AG10803 (cell line): ENCODE results near the gene MEOX1.
"Not testable (repeated sequence)": the region's sequence is repeated elsewhere in the genome, so short reads cannot be mapped to it uniquely, and the experiment has no call there.

Experiments used
- DNase-seq: peaks from one replicate; pipeline ENCODE4 v3.0.0; 2010; ENCODE audit warnings: low read depth
- H3K4me3 ChIP-seq: 2 replicates; pipeline ENCODE4 v1.5.1; 2011; ENCODE audit warnings: mild to moderate bottlenecking, low read length, control low read depth
- TF ChIP-seq, protein P1 (sequence below): conservative IDR thresholded peaks from 2 replicates; pipeline ENCODE4 v1.5.1; 2011; ENCODE audit warnings: mild to moderate bottlenecking, low read length, control low read depth, inconsistent platforms

MEOX1 gene

DNA sequence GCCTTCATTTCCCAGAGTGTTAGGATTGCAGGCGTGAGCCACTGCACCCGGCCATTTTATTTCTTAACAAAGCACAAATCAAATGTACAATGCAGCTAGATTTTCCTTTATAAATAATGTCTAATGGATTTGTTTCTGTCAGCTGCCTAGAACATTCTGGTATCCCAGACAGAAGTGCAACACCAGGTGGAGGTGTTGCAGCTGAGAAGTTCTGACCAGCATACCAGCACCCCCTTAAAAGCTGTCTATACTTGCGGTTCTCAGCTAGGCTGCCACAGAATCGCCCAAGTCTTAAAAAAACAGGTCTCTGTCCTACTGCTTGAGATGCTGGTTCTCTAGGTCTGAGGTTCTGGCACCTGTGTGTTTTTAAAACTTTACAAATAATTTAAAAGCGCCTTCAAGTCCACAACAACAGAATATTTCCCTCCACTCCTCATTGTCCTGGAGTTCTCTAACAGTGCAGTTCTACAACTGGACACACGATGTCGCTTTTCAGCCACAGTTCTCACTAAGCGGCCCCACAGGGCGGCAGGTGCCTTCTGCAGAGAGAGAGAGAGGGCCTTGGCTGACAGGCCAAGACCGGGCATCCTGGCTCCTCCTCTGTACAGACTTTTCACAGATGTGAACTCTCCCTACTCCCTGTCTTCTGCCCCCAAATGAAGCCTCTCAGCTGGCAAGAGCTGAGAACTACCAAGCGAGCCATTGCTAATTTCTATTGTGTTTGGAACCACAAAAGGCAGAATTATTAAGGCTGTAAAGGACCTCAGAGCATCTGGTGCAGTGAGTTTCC, 32.6 kb upstream of the MEOX1 start:
- peak; percentile 76 for DNase-seq
- TF ChIP-seq, protein P1, sequence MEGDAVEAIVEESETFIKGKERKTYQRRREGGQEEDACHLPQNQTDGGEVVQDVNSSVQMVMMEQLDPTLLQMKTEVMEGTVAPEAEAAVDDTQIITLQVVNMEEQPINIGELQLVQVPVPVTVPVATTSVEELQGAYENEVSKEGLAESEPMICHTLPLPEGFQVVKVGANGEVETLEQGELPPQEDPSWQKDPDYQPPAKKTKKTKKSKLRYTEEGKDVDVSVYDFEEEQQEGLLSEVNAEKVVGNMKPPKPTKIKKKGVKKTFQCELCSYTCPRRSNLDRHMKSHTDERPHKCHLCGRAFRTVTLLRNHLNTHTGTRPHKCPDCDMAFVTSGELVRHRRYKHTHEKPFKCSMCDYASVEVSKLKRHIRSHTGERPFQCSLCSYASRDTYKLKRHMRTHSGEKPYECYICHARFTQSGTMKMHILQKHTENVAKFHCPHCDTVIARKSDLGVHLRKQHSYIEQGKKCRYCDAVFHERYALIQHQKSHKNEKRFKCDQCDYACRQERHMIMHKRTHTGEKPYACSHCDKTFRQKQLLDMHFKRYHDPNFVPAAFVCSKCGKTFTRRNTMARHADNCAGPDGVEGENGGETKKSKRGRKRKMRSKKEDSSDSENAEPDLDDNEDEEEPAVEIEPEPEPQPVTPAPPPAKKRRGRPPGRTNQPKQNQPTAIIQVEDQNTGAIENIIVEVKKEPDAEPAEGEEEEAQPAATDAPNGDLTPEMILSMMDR: peak; percentile 95
- H3K4me3 ChIP-seq: no peak overlapping the region

GRCh38 chr17:43691317-43691693, 29.6 kb upstream of the MEOX1 start:
- no peak for DNase-seq
- TF ChIP-seq, protein P1: no peak

GRCh38 chr17:43690624-43691316, 29.0 kb upstream of the MEOX1 start:
- H3K4me3 ChIP-seq: no peak overlapping the region
- DNase-seq: no peak
- TF ChIP-seq, protein P1: no peak

More at GRCh38 chr17:43691317-43691693, 29.6 kb upstream of the MEOX1 start:
- no peak overlapping the region for H3K4me3 ChIP-seq

DNA sequence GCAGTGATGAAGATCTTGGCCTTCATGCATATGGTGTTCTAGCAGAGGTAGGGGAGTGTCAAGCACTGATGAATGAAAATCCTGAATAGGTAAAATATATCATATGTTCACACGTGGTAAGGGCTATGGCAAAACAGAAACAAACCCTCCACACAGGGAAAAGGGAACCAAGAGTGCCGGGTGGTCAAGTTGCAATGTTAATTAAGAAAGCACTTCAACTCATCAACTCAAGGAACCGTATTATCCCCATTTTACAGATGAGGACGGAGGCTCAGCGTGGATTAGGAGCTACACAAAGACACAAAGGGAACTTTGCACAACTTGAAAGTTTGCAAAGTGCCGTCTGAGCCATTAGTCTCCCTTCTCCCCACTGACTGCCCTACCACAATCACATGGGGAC, 28.1 kb upstream of the MEOX1 start:
- TF ChIP-seq, protein P1: no peak
- DNase-seq: no peak
- H3K4me3 ChIP-seq: no peak overlapping the region

DNA sequence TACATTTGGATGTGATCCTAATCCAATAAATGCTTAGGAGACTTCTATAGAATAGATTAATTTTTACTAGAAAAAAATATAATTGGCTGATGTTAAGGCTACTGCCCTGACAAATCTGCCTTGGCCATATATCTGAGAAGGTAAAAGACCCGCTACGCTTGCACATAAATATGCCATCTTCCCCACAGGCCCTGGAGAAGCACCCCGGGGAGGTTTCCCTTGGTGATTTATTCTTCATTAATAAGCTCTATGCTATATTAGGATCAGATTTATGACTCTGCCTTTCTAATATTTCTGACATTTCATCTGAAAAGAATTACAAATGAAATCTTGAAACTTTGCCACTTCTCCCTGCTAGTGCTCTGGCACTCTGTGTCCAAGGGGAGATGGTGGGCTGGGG, 27.4 kb upstream of the MEOX1 start:
- TF ChIP-seq, protein P1: no peak
- no peak for DNase-seq
- no peak overlapping the region for H3K4me3 ChIP-seq

- H3K4me3 ChIP-seq, DNase-seq: not testable (repeated sequence)
These were observed 25.2 kb upstream of the MEOX1 start for GRCh38 chr17:43686957-43687356.

DNA sequence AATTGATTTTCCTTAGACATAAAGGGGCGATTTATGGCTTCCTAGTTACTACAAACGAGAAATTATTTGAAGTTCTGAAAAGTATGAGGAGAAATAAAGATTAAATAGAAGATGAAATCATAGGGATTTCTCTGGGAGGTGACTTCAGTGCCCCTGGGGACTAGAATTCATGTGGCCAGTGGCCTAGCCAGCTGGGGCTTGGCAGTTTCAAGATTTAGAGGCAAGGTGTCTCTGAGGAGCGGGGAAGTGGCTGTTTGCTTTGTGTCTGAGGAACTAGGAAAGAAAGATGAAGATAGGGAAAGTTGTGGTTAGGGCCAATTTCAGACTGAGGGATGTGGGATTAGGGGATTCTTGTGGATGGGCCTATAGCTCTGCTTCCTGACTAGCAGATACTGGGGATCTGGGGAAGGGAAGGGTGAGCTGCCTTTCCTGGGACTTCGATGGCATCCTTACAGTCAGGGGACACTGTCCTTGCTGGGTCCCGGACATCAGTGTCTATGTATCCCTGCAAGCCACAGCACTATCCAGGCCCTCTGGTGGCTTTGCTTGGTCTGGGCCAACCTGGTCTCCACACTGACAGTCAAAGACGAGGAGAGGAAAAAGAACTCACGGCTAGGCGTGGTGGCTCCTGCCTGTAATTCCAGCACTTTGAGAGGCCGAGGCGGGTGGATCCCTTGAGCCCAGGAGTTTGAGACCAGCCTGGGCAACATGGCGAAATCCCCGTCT, 22.4 kb upstream of the MEOX1 start:
- no peak overlapping the region for H3K4me3 ChIP-seq
- TF ChIP-seq, protein P1: no peak
- DNase-seq: no peak
